HUES6 (cell line): ENCODE measurements around the gene KRT6C.
"Not testable (repeated sequence)": the region's sequence is repeated elsewhere in the genome, so short reads cannot be mapped to it uniquely, and the experiment has no call there.

Source experiments
- H3K27ac ChIP-seq: 2 replicates; pipeline ENCODE4 v1.7.0; 2013; ENCODE audit warnings: low read depth, mild to moderate bottlenecking, low read length, inconsistent platforms
- H3K27me3 ChIP-seq: 2 replicates; pipeline ENCODE4 v1.6.1; 2013; ENCODE audit warnings: low read length; ENCODE audit not compliant: control insufficient read depth, insufficient read depth
- H3K36me3 ChIP-seq: 2 replicates; pipeline ENCODE4 v1.6.1; 2013; ENCODE audit warnings: low read length; ENCODE audit not compliant: control insufficient read depth, insufficient read depth
- H3K4me1 ChIP-seq: 2 replicates; pipeline ENCODE4 v1.6.1; 2013; ENCODE audit warnings: low read length; ENCODE audit not compliant: control insufficient read depth, insufficient read depth
- H3K4me3 ChIP-seq: 2 replicates; pipeline ENCODE4 v1.5.1; 2013; ENCODE audit warnings: low read depth, low read length
- H3K9ac ChIP-seq: one replicate; pipeline ENCODE4 v1.6.1; 2013; ENCODE audit warnings: mild to moderate bottlenecking, low read length
- H3K9me3 ChIP-seq: 2 replicates; pipeline ENCODE4 v1.6.1; 2013; ENCODE audit warnings: low read depth, low read length; ENCODE audit not compliant: control insufficient read depth, insufficient read depth

KRT6C gene

GRCh38 chr12:52454411-52455201 is 19.0 kb downstream of the KRT6C start:
- Histone ChIP-seq H3K4me1 (peaks cover 9% of the 10 kb centered on the region; the same call in 1 of the 2 replicates), H3K27me3 (no peaks in the 10 kb centered on the region), H3K27ac (no peak overlapping the region), H3K4me3 (no peak overlapping the region), H3K9me3 (no peaks in the 10 kb centered on the region), H3K36me3 (no peaks in the 10 kb centered on the region), H3K9ac (no peak overlapping the region)

GRCh38 chr12:52452101-52452500 is 21.5 kb downstream of the KRT6C start, which contains the start of gene KRT6B:
TSS of gene KRT6B (minus strand) at chr12:52452146. CDS start at chr12:52452078, 68 bp downstream.
- H3K9ac ChIP-seq, result no peak within 1 kb of the TSS
- no peaks in the 10 kb centered on the region for H3K36me3 ChIP-seq
- H3K27ac ChIP-seq, result no peak within 1 kb of the TSS
- H3K27me3 ChIP-seq, result no peaks in the 10 kb centered on the region
- peaks cover 9% of the 10 kb centered on the region; the same call in 1 of the 2 replicates for H3K4me1 ChIP-seq
- peaks cover 9% of the 10 kb centered on the region for H3K9me3 ChIP-seq
- no peak within 1 kb of the TSS for H3K4me3 ChIP-seq

- Histone ChIP-seq H3K9ac (no peak overlapping the region), H3K4me1 (no peaks in the 10 kb centered on the region), H3K27ac (no peak overlapping the region), H3K9me3 (peaks cover 9% of the 10 kb centered on the region), H3K4me3 (no peak overlapping the region), H3K36me3 (no peaks in the 10 kb centered on the region), H3K27me3 (no peaks in the 10 kb centered on the region)
These were observed 25.4 kb downstream of the KRT6C start for GRCh38 chr12:52448228-52448627.

GRCh38 chr12:52447196-52447595 is 26.4 kb downstream of the KRT6C start:
- H3K4me1 ChIP-seq, H3K9ac ChIP-seq, H3K27me3 ChIP-seq, H3K4me3 ChIP-seq, H3K36me3 ChIP-seq, H3K9me3 ChIP-seq, H3K27ac ChIP-seq: not testable (repeated sequence)

- Histone ChIP-seq H3K27me3 (no peaks in the 10 kb centered on the region), H3K36me3 (no peaks in the 10 kb centered on the region), H3K9me3 (peaks cover 9% of the 10 kb centered on the region), H3K4me3 (no peak overlapping the region), H3K4me1 (peaks cover 9% of the 10 kb centered on the region), H3K9ac (no peak overlapping the region), H3K27ac (no peak overlapping the region)
These were observed 27.1 kb downstream of the KRT6C start for GRCh38 chr12:52446367-52447045.

GRCh38 chr12:52445876-52446275 is 27.7 kb downstream of the KRT6C start:
- Histone ChIP-seq H3K27me3 (no peaks in the 10 kb centered on the region), H3K36me3 (no peaks in the 10 kb centered on the region), H3K4me1 (peaks cover 11% of the 10 kb centered on the region), H3K9me3 (peaks cover 9% of the 10 kb centered on the region), H3K9ac (no peak overlapping the region), H3K4me3 (no peak overlapping the region), H3K27ac (no peak overlapping the region)

GRCh38 chr12:52444647-52445595 is 28.7 kb downstream of the KRT6C start:
- H3K27me3 ChIP-seq, result no peaks in the 10 kb centered on the region
- no peak overlapping the region for H3K9ac ChIP-seq

GRCh38 chr12:52443966-52444365 is 29.6 kb downstream of the KRT6C start:
- H3K27ac ChIP-seq, result no peak overlapping the region
- no peak overlapping the region for H3K4me3 ChIP-seq
- H3K36me3 ChIP-seq, result no peaks in the 10 kb centered on the region
- H3K9me3 ChIP-seq, result peaks cover 6% of the 10 kb centered on the region
- H3K4me1 ChIP-seq, result peaks cover 11% of the 10 kb centered on the region
- no peaks in the 10 kb centered on the region for H3K27me3 ChIP-seq
- H3K9ac ChIP-seq, result no peak overlapping the region

More at GRCh38 chr12:52444647-52445595, 28.7 kb downstream of the KRT6C start:
- Histone ChIP-seq H3K4me3 (no peak overlapping the region), H3K27ac (no peak overlapping the region), H3K36me3 (no peaks in the 10 kb centered on the region), H3K4me1 (peaks cover 11% of the 10 kb centered on the region), H3K9me3 (peaks cover 9% of the 10 kb centered on the region)

- H3K9me3 ChIP-seq, result no peaks in the 10 kb centered on the region
- H3K9ac ChIP-seq, result no peak overlapping the region
- no peak overlapping the region for H3K4me3 ChIP-seq
- no peaks in the 10 kb centered on the region for H3K27me3 ChIP-seq
- H3K4me1 ChIP-seq, result peaks cover 11% of the 10 kb centered on the region
- no peak overlapping the region for H3K27ac ChIP-seq
- H3K36me3 ChIP-seq, result no peaks in the 10 kb centered on the region
These were observed 31.0 kb downstream of the KRT6C start for GRCh38 chr12:52442600-52443061.

- H3K27ac ChIP-seq, result no peak overlapping the region
- no peak overlapping the region for H3K9ac ChIP-seq
- no peaks in the 10 kb centered on the region for H3K9me3 ChIP-seq
- H3K4me1 ChIP-seq, result peaks cover 11% of the 10 kb centered on the region
- no peaks in the 10 kb centered on the region for H3K27me3 ChIP-seq
- no peaks in the 10 kb centered on the region for H3K36me3 ChIP-seq
- no peak overlapping the region for H3K4me3 ChIP-seq
These were observed 32.2 kb downstream of the KRT6C start for GRCh38 chr12:52441320-52441911.
